Measurements from ENCODE around the gene BHLHE23. TPM values are rescaled to one million over a fixed set of nuclear protein-coding genes. Genes with fewer than 3 reads are reported as not detected.

Gene BHLHE23
- polyA plus RNA-seq, 1 experiment: not detected

GRCh38 chr20:63014710-63015109, 7.9 kb upstream of the BHLHE23 start:
- ChIA-PET CTCF (no interaction called here), POLR2A (no interaction called here)
- TF ChIP-seq, protein P1, sequence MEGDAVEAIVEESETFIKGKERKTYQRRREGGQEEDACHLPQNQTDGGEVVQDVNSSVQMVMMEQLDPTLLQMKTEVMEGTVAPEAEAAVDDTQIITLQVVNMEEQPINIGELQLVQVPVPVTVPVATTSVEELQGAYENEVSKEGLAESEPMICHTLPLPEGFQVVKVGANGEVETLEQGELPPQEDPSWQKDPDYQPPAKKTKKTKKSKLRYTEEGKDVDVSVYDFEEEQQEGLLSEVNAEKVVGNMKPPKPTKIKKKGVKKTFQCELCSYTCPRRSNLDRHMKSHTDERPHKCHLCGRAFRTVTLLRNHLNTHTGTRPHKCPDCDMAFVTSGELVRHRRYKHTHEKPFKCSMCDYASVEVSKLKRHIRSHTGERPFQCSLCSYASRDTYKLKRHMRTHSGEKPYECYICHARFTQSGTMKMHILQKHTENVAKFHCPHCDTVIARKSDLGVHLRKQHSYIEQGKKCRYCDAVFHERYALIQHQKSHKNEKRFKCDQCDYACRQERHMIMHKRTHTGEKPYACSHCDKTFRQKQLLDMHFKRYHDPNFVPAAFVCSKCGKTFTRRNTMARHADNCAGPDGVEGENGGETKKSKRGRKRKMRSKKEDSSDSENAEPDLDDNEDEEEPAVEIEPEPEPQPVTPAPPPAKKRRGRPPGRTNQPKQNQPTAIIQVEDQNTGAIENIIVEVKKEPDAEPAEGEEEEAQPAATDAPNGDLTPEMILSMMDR (IDR thresholded peaks at IDR 0.05; ENCODE audit: low read depth, low read length): no peak
- peaks cover 78% of the 10 kb centered on the region for H3K27me3 ChIP-seq (ENCODE audit: control insufficient read depth, insufficient read depth, low read length)
- no peak overlapping the region for H3K4me3 ChIP-seq (ENCODE audit: low read depth, low read length)
- DNase-seq (ENCODE audit: low read depth, low spot score): no peak
- peaks cover 11% of the 10 kb centered on the region for H3K9me3 ChIP-seq (ENCODE audit: control insufficient read depth, insufficient read depth, low read length)
- no peak overlapping the region for H3K27ac ChIP-seq (ENCODE audit: low read depth, low read length)

DNA sequence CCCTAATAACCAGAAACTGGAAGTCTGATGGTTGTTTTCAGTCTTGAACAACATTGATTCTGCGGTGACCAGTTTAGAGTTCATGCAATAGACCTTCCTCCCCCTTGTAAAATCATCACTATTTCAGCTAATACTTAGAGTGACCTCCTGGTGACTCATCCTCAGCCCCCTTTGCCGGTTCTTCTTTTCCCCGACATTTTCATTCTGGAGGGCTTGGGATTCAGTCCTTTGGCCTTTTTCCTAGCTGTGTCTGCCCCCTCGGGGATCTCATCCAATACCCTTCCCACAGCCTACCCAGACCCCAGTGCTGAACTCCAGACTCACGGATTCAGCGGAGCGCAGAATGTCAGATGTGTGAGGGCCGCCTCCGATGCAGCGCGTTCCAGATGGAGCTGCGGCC, 7.5 kb upstream of the BHLHE23 start:
- ChIA-PET CTCF (no interaction called here), POLR2A (no interaction called here)
- peaks cover 11% of the 10 kb centered on the region for H3K9me3 ChIP-seq (ENCODE audit: control insufficient read depth, insufficient read depth, low read length)
- DNase-seq (ENCODE audit: low read depth, low spot score): no peak
- H3K27me3 ChIP-seq (ENCODE audit: control insufficient read depth, insufficient read depth, low read length): peaks cover 79% of the 10 kb centered on the region
- TF ChIP-seq, protein P1 (IDR thresholded peaks at IDR 0.05; ENCODE audit: low read depth, low read length): no peak
- H3K4me3 ChIP-seq (ENCODE audit: low read depth, low read length): no peak overlapping the region
- no peak overlapping the region for H3K27ac ChIP-seq (ENCODE audit: low read depth, low read length)

- CTCF ChIA-PET: interaction anchor here (2.7 kb wide), 1 partner anchor 41 kb away, joined by 13 read pairs; no protein-coding TSS in a partner anchor
- H3K9me3 ChIP-seq (ENCODE audit: control insufficient read depth, insufficient read depth, low read length): peaks cover 11% of the 10 kb centered on the region
- no peak for DNase-seq (ENCODE audit: low read depth, low spot score)
- POLR2A ChIA-PET: no interaction called here
- H3K27ac ChIP-seq (ENCODE audit: low read depth, low read length): no peak overlapping the region
- no peak overlapping the region for H3K4me3 ChIP-seq (ENCODE audit: low read depth, low read length)
- TF ChIP-seq, protein P1 (IDR thresholded peaks at IDR 0.05; ENCODE audit: low read depth, low read length): no peak
- H3K27me3 ChIP-seq (ENCODE audit: control insufficient read depth, insufficient read depth, low read length): peaks cover 87% of the 10 kb centered on the region
Observed at GRCh38 chr20:63013207-63013606, 6.4 kb upstream of the BHLHE23 start.

GRCh38 chr20:63011798-63012197, 5.0 kb upstream of the BHLHE23 start:
- peaks cover 11% of the 10 kb centered on the region for H3K9me3 ChIP-seq (ENCODE audit: control insufficient read depth, insufficient read depth, low read length)
- TF ChIP-seq, protein P1 (IDR thresholded peaks at IDR 0.05; ENCODE audit: low read depth, low read length): no peak
- CTCF ChIA-PET: interaction anchor here (0.9 to 2.7 kb wide), 3 partner anchors 39 to 203 kb away, joined by 3 to 13 read pairs (median 4); no protein-coding TSS in a partner anchor
- peaks cover 88% of the 10 kb centered on the region for H3K27me3 ChIP-seq (ENCODE audit: control insufficient read depth, insufficient read depth, low read length)
- no peak overlapping the region for H3K27ac ChIP-seq (ENCODE audit: low read depth, low read length)
- POLR2A ChIA-PET: no interaction called here
- DNase-seq (ENCODE audit: low read depth, low spot score): no peak
- H3K4me3 ChIP-seq (ENCODE audit: low read depth, low read length): no peak overlapping the region

DNA sequence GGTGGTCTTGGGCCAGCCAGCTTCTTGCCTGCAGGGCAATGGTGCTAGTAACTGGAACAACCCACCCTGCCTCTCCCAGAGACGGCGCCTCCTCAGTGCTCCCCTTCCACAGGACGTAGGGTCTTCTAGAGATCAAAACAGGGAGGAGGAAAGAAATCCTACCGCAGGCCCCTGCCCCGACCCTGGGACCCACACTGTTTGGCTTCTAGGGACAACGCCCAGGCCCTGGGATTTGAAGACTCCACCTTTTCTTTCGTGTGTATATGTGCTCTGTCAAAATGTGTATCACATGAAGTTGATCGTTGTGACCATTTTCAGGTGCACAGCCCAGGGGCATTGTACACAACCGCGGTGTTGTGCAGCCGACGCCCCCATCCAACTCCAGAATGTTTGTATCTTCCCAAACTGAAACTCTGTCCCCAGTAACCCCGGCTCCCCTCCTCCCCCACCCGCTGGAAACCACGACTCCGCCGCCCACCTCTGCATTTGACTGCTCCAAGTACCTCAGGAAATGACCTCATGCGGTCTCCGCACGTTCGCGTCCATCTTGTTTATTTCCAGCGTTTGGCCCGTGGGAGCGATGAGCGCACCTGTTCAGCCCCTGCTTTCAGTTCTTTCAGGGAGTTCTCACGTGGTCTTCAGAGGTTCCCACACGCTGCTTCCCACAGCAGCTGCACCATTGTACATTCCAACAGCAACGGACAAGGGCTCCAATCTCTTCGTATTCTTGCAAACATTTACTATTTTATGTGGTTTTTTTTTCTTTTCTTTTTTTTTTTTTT, 3.4 kb upstream of the BHLHE23 start:
- ChIA-PET CTCF (interaction anchor here (0.6 to 2.7 kb wide), 5 partner anchors 38 to 347 kb away, joined by 3 to 13 read pairs (median 4); no protein-coding TSS in a partner anchor), POLR2A (no interaction called here)
- TF ChIP-seq, protein P1 (IDR thresholded peaks at IDR 0.05; ENCODE audit: low read depth, low read length): no peak
- no peak overlapping the region for H3K4me3 ChIP-seq (ENCODE audit: low read depth, low read length)
- no peak for DNase-seq (ENCODE audit: low read depth, low spot score)
- no peak overlapping the region for H3K27ac ChIP-seq (ENCODE audit: low read depth, low read length)
- peaks cover 11% of the 10 kb centered on the region for H3K9me3 ChIP-seq (ENCODE audit: control insufficient read depth, insufficient read depth, low read length)
- H3K27me3 ChIP-seq (ENCODE audit: control insufficient read depth, insufficient read depth, low read length): peaks cover 86% of the 10 kb centered on the region

All from AG04450 (cell line).